Breast epithelium (tissue), 4 donors: ENCODE measurements around the gene GOLGA6A. TPM values are rescaled to one million over a fixed set of nuclear protein-coding genes. Genes with fewer than 3 reads are reported as not detected.

Experiments
- DNase-seq, 2 donors: peaks; one replicate each; pipeline ENCODE4 v3.0.0-alpha.2; 2019; ENCODE audit warnings: low spot score in 2 of 2
- H3K27ac ChIP-seq, 2 donors: fragments of 200-600 bp; sonication (generic) in 1 of 2; one replicate each; pipeline ENCODE4 v1.5.1; 2016 to 2019; ENCODE audit warnings: mild to moderate bottlenecking in 1 of 2
- H3K27me3 ChIP-seq, 2 donors: fragments of 200-600 bp; sonication (generic) in 1 of 2; one replicate each; pipeline versions ENCODE4 v1.5.1 to v1.6.0; 2017 to 2019; ENCODE audit warnings: control low read depth in 1 of 2, mild to moderate bottlenecking in 1 of 2
- H3K36me3 ChIP-seq: fragments of 200-600 bp; one replicate; pipeline ENCODE4 v1.5.1; 2019
- H3K4me1 ChIP-seq, 2 donors: fragments of 200-600 bp; sonication (generic); one replicate each; pipeline ENCODE4 v1.5.1; 2016 to 2019; ENCODE audit warnings: control low read depth in 1 of 2
- H3K4me3 ChIP-seq, 3 donors: fragments of 200-600 bp; sonication (generic); 1 replicate in 2 of 3; 2 replicates in 1 of 3; pipeline ENCODE4 v1.5.1; 2016 to 2019; ENCODE audit warnings: mild to moderate bottlenecking in 3 of 3, moderate library complexity in 2 of 3
- H3K9me3 ChIP-seq, 2 donors: fragments of 200-600 bp; sonication (generic) in 1 of 2; one replicate each; pipeline ENCODE4 v1.5.1; 2016 to 2019; ENCODE audit warnings: control low read depth in 1 of 2
- CTCF ChIP-seq, 3 donors: fragments of 450-650 bp; IDR thresholded peaks; one replicate each; pipeline ENCODE4 v1.5.1; 2016 to 2017; ENCODE audit warnings: antibody characterized with exemption in 3 of 3, mild to moderate bottlenecking in 3 of 3, moderate library complexity in 3 of 3
- POLR2A ChIP-seq: fragments of 450-650 bp; IDR thresholded peaks from one replicate; pipeline ENCODE4 v1.6.1; 2016; ENCODE audit warnings: antibody characterized with exemption, mild to moderate bottlenecking, moderate library complexity
- POLR2AphosphoS5 ChIP-seq, 3 donors: sonication (generic); formaldehyde crosslinking; IDR thresholded peaks; one replicate each; pipeline ENCODE4 v1.6.1; 2017; ENCODE audit warnings: antibody characterized with exemption in 3 of 3
- intact Hi-C: fragments of 100-400 bp; cut with DNase I; formaldehyde crosslinking; loops from one replicate; pipeline ENCODE4 v1.15.1; 2023; ENCODE audit warnings: low total_unique reads
- total RNA-seq, 3 donors: library from RNA; depleted of rRNA; stranded (reverse); fragments of >200 nt; gene quantifications; one replicate each; pipeline ENCODE4 v1.1.0, GENCODE V29; 2016

Gene GOLGA6A
- total RNA-seq, 3 donors from 2014 or later, result 1.0 TPM; not detected in 2

- peaks cover 0 to 24% of the 10 kb centered on the region in 2 donors for H3K27me3 ChIP-seq
Measured at GRCh38 chr15:74124759-74125158, 42.4 kb upstream of the GOLGA6A start.

GRCh38 chr15:74124196-74124595 is 41.8 kb upstream of the GOLGA6A start:
- intact Hi-C loops, result no loop called here
- no peaks in the 10 kb centered on the region for H3K36me3 ChIP-seq
- no peak for DNase-seq
- no peaks in the 10 kb centered on the region for H3K9me3 ChIP-seq
- H3K4me3 ChIP-seq, result no peak overlapping the region
- H3K27ac ChIP-seq, result no peak overlapping the region
- no peak for TF ChIP-seq POLR2A
- TF ChIP-seq POLR2AphosphoS5 (IDR thresholded peaks at IDR 0.05), result no peak
- TF ChIP-seq CTCF (IDR thresholded peaks at IDR 0.05), result no peak
- peaks cover 0 to 18% of the 10 kb centered on the region in 2 donors for H3K27me3 ChIP-seq
- peaks cover under 1 to 8% of the 10 kb centered on the region in 2 donors for H3K4me1 ChIP-seq

More at GRCh38 chr15:74124759-74125158, 42.4 kb upstream of the GOLGA6A start:
- no peak for DNase-seq
- no peak overlapping the region for H3K27ac ChIP-seq
- no peak for TF ChIP-seq CTCF (IDR thresholded peaks at IDR 0.05)
- no peak for TF ChIP-seq POLR2AphosphoS5 (IDR thresholded peaks at IDR 0.05)
- TF ChIP-seq POLR2A, result no peak
- H3K4me3 ChIP-seq, result no peak overlapping the region
- H3K36me3 ChIP-seq, result no peaks in the 10 kb centered on the region
- peaks cover 6 to 10% of the 10 kb centered on the region in 2 donors for H3K4me1 ChIP-seq
- no peaks in the 10 kb centered on the region for H3K9me3 ChIP-seq
- intact Hi-C loops, result loop anchor here (5.0 kb wide), 2 partner anchors 118 to 178 kb away; no protein-coding TSS in a partner anchor

- intact Hi-C loops, result no loop called here
- H3K36me3 ChIP-seq, result no peaks in the 10 kb centered on the region
- DNase-seq, result no peak
- TF ChIP-seq POLR2AphosphoS5 (IDR thresholded peaks at IDR 0.05), result no peak
- TF ChIP-seq POLR2A, result no peak
- TF ChIP-seq CTCF (IDR thresholded peaks at IDR 0.05), result no peak
- no peak overlapping the region for H3K4me3 ChIP-seq
- H3K27me3 ChIP-seq, result peaks cover 0 to 13% of the 10 kb centered on the region in 2 donors
- no peaks in the 10 kb centered on the region for H3K9me3 ChIP-seq
- H3K4me1 ChIP-seq, result peaks cover 0 to 8% of the 10 kb centered on the region in 2 donors
- no peak overlapping the region for H3K27ac ChIP-seq
Measured at GRCh38 chr15:74123658-74124057, 41.3 kb upstream of the GOLGA6A start.

- intact Hi-C loops, result no loop called here
- no peaks in the 10 kb centered on the region for H3K9me3 ChIP-seq
- H3K4me1 ChIP-seq, result peaks cover 0 to 7% of the 10 kb centered on the region in 2 donors
- H3K27ac ChIP-seq, result no peak overlapping the region
- TF ChIP-seq POLR2A, result no peak
- no peak for TF ChIP-seq POLR2AphosphoS5 (IDR thresholded peaks at IDR 0.05)
- no peak for TF ChIP-seq CTCF (IDR thresholded peaks at IDR 0.05)
- peaks cover 0 to 7% of the 10 kb centered on the region in 2 donors for H3K27me3 ChIP-seq
- no peak for DNase-seq
- H3K4me3 ChIP-seq, result no peak overlapping the region
- H3K36me3 ChIP-seq, result no peaks in the 10 kb centered on the region
Measured at GRCh38 chr15:74123131-74123429, 40.7 kb upstream of the GOLGA6A start.

GRCh38 chr15:74122403-74123130 is 40.2 kb upstream of the GOLGA6A start:
- peaks cover 0 to 3% of the 10 kb centered on the region in 2 donors for H3K27me3 ChIP-seq
- no peak overlapping the region for H3K4me3 ChIP-seq
- H3K36me3 ChIP-seq, result no peaks in the 10 kb centered on the region
- no peak for TF ChIP-seq POLR2AphosphoS5 (IDR thresholded peaks at IDR 0.05)
- no peak for TF ChIP-seq CTCF (IDR thresholded peaks at IDR 0.05)
- TF ChIP-seq POLR2A, result no peak
- intact Hi-C loops, result no loop called here
- H3K27ac ChIP-seq, result no peak overlapping the region
- DNase-seq, result no peak
- no peaks in the 10 kb centered on the region for H3K9me3 ChIP-seq
- H3K4me1 ChIP-seq, result peaks cover 0 to 2% of the 10 kb centered on the region in 2 donors
